Epithelial cell of proximal tubule (primary cell): Measurements from ENCODE around the gene MLLT3. TPM values are rescaled to one million over a fixed set of nuclear protein-coding genes. Genes with fewer than 3 reads are reported as not detected.

Source experiments
- DNase-seq: peaks from one replicate; pipeline ENCODE4 v3.0.0-alpha.2; 2011; ENCODE audit warnings: low read depth
- H3K4me3 ChIP-seq: 2 replicates; pipeline ENCODE4 v1.5.1; 2011; ENCODE audit warnings: low read depth, mild to moderate bottlenecking, low read length
- CTCF ChIP-seq: conservative IDR thresholded peaks from 2 replicates; pipeline ENCODE4 v1.5.1; 2012; ENCODE audit warnings: low read depth, mild to moderate bottlenecking, low read length
- total RNA-seq: library from RNA; depleted of rRNA; stranded (reverse); fragments of >200 nt; gene quantifications from 2 replicates; pipeline ENCODE4 v1.2.3, GENCODE V29; 2015

Gene MLLT3
- total RNA-seq, 1 donor from 2014 or later, result 29.3 TPM

- H3K4me3 ChIP-seq, result no peak overlapping the region
- no peak for TF ChIP-seq CTCF
- DNase-seq, result no peak
These were observed 52.2 kb downstream of the MLLT3 start for GRCh38 chr9:20570087-20570486.

- no peak overlapping the region for H3K4me3 ChIP-seq
- no peak for TF ChIP-seq CTCF
- no peak for DNase-seq
These were observed 52.8 kb downstream of the MLLT3 start for GRCh38 chr9:20569525-20569924.

- DNase-seq, result no peak
- no peak for TF ChIP-seq CTCF
- no peak overlapping the region for H3K4me3 ChIP-seq
These were observed 53.9 kb downstream of the MLLT3 start for GRCh38 chr9:20568400-20568799.

GRCh38 chr9:20566401-20566800 is 55.9 kb downstream of the MLLT3 start:
- TF ChIP-seq CTCF, result no peak
- no peak overlapping the region for H3K4me3 ChIP-seq
- DNase-seq, result no peak

- H3K4me3 ChIP-seq, result no peak overlapping the region
- DNase-seq, result no peak
- TF ChIP-seq CTCF, result no peak
These were observed 57.6 kb downstream of the MLLT3 start for GRCh38 chr9:20564650-20565049.

- DNase-seq, result no peak
- no peak for TF ChIP-seq CTCF
These were observed 58.4 kb downstream of the MLLT3 start for GRCh38 chr9:20563917-20564316.

GRCh38 chr9:20562051-20562450 is 60.2 kb downstream of the MLLT3 start:
- H3K4me3 ChIP-seq, result no peak overlapping the region
- DNase-seq, result no peak
- no peak for TF ChIP-seq CTCF

More at GRCh38 chr9:20563917-20564316, 58.4 kb downstream of the MLLT3 start:
- no peak overlapping the region for H3K4me3 ChIP-seq
